Measurements from ENCODE around the gene CXCL9. TPM values are rescaled to one million over a fixed set of nuclear protein-coding genes. Genes with fewer than 3 reads are reported as not detected.
"Not testable (repeated sequence)": the region's sequence is repeated elsewhere in the genome, so short reads cannot be mapped to it uniquely, and the experiment has no call there.

The CXCL9 gene
- total and polyA plus RNA-seq, 12 donors = 0.10 to 396 (median 0.50) TPM

- H3K27me3 ChIP-seq = no peaks in the 10 kb centered on the region
- H3K4me1 ChIP-seq = peaks cover 0 to 22% (median 8%) of the 10 kb centered on the region in 9 donors
- intact Hi-C loops (cut with DNase I) = loop anchor here in 1 of 10 donors (2.0 kb wide), 1 partner anchor 65 kb away; no protein-coding TSS in a partner anchor
- no peak for TF ChIP-seq CTCF (IDR thresholded peaks at IDR 0.05)
- WGBS, 2 donors = 58 to 63% methylated on average over 4 of the region's 4 CpGs
- ATAC-seq = peak; percentile 61 to 89 (median 80)
- H3K36me3 ChIP-seq = no peaks in the 10 kb centered on the region
- peak overlapping the region in 7 of 10 donors; percentile 21 to 75 (median 59) for H3K27ac ChIP-seq
- H3K9me3 ChIP-seq = no peaks in the 10 kb centered on the region
- no peak for DNase-seq
- H3K4me3 ChIP-seq = no peak overlapping the region
Measured at GRCh38 chr4:76002176-76002575, 5.1 kb downstream of the CXCL9 start.

- DNase-seq (no peak), ATAC-seq (peak in 2 of 8 donors; percentile 37 to 38)
- intact Hi-C loops (cut with DNase I) = loop anchor here in 1 of 10 donors (2.0 kb wide), 1 partner anchor 65 kb away; no protein-coding TSS in a partner anchor
- Histone ChIP-seq H3K27ac (peak overlapping the region in 6 of 10 donors; percentile 21 to 75 (median 59)), H3K27me3 (no peaks in the 10 kb centered on the region), H3K36me3 (no peaks in the 10 kb centered on the region), H3K4me1 (peaks cover 0 to 22% (median 8%) of the 10 kb centered on the region in 9 donors), H3K9me3 (no peaks in the 10 kb centered on the region), H3K4me3 (no peak overlapping the region)
- WGBS, 2 donors = 58 to 73% methylated on average over 7 of the region's 7 CpGs
- TF ChIP-seq CTCF (IDR thresholded peaks at IDR 0.05) = no peak
Measured at GRCh38 chr4:76001700-76002099, 5.6 kb downstream of the CXCL9 start.

DNA sequence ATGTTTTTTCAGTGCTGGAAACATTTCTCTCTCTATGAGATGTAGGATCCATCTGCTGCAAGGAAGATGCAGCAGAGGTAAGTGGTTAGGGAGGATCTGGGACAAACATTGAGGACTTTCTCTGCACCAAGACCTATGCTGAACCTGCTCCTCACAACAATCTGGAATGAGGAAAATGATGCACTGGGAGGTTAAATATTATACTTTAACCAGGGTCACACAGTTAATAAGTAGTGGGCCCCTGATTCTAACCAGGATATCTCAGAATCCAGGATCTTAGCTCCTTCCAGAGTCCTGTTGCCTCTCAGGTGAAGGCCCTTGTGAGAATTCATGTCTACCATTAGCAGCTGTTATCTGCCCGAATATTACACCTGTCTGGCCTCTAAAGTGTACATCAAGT lies 7.0 kb downstream of the CXCL9 start:
- peaks cover 0 to 22% (median 8%) of the 10 kb centered on the region in 9 donors for H3K4me1 ChIP-seq
- no peaks in the 10 kb centered on the region for H3K36me3 ChIP-seq
- H3K27ac ChIP-seq = no peak overlapping the region
- no peak overlapping the region for H3K4me3 ChIP-seq
- no peak for ATAC-seq
- 87 to 92% methylated on average over 1 of the region's 1 CpG for WGBS, 2 donors
- no peak for DNase-seq
- H3K27me3 ChIP-seq = no peaks in the 10 kb centered on the region
- intact Hi-C loops (cut with DNase I) = no loop called here
- no peak for TF ChIP-seq CTCF (IDR thresholded peaks at IDR 0.05)
- no peaks in the 10 kb centered on the region for H3K9me3 ChIP-seq

- H3K4me1 ChIP-seq = peaks cover 0 to 21% (median 8%) of the 10 kb centered on the region in 9 donors
- not testable (repeated sequence) for H3K27me3 ChIP-seq, H3K27ac ChIP-seq, H3K36me3 ChIP-seq, H3K9me3 ChIP-seq, H3K4me3 ChIP-seq, DNase-seq, ATAC-seq
- intact Hi-C loops (cut with DNase I) = loop anchor here in 3 of 10 donors (5.0 kb wide), 2 partner anchors 69 to 89 kb away; no protein-coding TSS in a partner anchor
- WGBS, 2 donors = 90 to 96% methylated on average over 2 of the region's 2 CpGs
Measured at GRCh38 chr4:75998525-75999147, 8.7 kb downstream of the CXCL9 start.

DNA sequence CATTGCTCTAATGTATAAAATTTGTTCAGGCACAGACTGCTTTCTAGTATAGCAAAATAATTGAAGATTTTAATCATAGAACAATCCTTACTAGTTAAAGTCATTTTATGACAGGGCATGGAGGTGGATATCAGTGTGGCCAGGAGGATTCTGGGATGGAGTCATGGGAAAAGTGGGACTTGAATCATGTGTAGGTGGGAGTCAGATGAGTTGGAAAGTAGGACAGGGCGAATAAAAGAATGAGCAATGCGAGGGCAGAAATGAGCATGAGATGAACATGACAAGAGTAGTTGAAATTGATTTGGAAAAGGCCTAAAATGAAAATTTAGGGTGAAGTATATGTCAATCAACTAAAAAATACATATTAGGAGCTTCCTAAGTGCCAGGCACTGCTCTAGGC lies 9.4 kb downstream of the CXCL9 start:
- WGBS, 2 donors = 88 to 94% methylated on average over 2 of the region's 2 CpGs
- Histone ChIP-seq H3K9me3 (no peaks in the 10 kb centered on the region), H3K4me1 (peaks cover 0 to 15% (median 6%) of the 10 kb centered on the region in 9 donors), H3K27ac (no peak overlapping the region), H3K36me3 (no peaks in the 10 kb centered on the region), H3K4me3 (no peak overlapping the region), H3K27me3 (no peaks in the 10 kb centered on the region)
- no peak for DNase-seq
- intact Hi-C loops (cut with DNase I) = loop anchor here in 3 of 10 donors (5.0 kb wide), 2 partner anchors 69 to 89 kb away; no protein-coding TSS in a partner anchor
- no peak for ATAC-seq
- TF ChIP-seq CTCF (IDR thresholded peaks at IDR 0.05) = no peak
